ENCODE results near the gene ELL2. TPM values are rescaled to one million over a fixed set of nuclear protein-coding genes. Genes with fewer than 3 reads are reported as not detected.
"Not testable (repeated sequence)": the region's sequence is repeated elsewhere in the genome, so short reads cannot be mapped to it uniquely, and the experiment has no call there.

Gene ELL2
- total RNA-seq, 1 experiment from 2014 or later, result 11.2 TPM

DNA sequence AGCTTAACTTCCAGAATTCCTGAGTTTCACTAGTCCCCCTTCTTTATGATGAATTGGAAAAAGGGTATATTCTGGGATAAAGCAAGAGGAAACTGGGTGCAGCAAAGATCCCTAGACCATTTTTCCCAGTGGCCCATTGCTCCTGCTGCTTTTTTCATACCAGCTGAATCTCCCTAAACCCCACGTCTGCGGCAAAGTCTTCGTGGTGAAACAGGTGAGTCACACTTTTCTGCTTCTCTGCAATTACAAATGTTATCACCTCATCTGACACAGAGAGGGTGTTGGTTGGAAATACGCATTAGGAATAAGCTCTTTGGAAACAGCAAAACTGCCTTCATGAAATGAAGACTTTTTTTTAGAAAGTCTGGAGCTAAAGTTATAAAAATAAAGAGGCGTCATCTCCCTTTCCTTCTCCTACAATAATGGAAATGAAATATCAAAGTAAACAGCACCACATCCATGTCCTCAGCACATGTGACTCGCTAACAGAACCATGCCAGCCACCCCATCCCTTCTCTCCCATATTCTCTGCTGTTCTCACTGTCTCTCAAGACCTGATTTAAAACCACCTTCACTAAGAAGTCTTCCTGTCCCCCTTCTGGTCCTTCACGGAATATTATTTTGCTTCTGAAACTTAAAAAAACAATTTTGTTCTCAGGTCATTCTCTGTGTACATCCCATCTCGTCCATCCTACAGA lies 99.6 kb downstream of the ELL2 start:
- in situ Hi-C loops (cut with HindIII; ENCODE audit: low pct_unique_long_range_greater_than_20kb, low sequenced_read_pairs), result no loop called here
- no peak for DNase-seq (ENCODE audit: low read depth, low spot score)

DNA sequence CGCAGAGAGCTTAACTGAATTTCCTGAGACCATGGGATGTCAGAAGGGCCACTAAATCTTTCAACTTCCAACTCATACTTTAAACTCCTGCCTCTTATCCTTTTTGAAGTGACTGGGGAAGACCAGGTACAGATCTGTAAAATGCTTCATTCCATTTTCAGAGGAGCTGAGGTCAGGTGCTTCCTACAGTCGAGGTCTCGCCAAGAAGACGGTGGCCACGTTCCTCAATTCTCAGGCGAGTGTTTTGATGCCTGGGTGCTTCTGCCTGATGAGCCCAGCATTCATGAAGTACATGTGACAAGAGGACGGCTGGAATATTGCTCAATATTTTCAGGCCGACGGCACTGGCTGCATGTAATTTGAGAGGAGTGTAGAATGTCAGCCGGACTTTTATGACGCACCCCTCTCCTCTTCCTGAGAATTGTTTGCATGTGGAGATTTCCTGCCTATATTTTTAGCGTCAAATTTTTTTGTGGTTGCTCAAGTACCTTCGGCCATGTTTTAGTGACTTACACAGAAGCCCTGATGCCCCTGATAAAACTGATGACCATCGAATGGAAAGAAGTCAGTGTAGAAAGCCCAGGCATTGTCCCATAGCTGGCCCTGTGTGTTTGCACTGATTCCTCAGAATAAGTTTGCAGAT lies 100.3 kb downstream of the ELL2 start:
- in situ Hi-C loops (cut with HindIII; ENCODE audit: low pct_unique_long_range_greater_than_20kb, low sequenced_read_pairs), result no loop called here
- peak; percentile 91 for DNase-seq (ENCODE audit: low read depth, low spot score)

- in situ Hi-C loops (cut with HindIII; ENCODE audit: low pct_unique_long_range_greater_than_20kb, low sequenced_read_pairs), result no loop called here
- DNase-seq (ENCODE audit: low read depth, low spot score), result no peak
Observed at GRCh38 chr5:95859661-95860060, 102.0 kb downstream of the ELL2 start.

DNA sequence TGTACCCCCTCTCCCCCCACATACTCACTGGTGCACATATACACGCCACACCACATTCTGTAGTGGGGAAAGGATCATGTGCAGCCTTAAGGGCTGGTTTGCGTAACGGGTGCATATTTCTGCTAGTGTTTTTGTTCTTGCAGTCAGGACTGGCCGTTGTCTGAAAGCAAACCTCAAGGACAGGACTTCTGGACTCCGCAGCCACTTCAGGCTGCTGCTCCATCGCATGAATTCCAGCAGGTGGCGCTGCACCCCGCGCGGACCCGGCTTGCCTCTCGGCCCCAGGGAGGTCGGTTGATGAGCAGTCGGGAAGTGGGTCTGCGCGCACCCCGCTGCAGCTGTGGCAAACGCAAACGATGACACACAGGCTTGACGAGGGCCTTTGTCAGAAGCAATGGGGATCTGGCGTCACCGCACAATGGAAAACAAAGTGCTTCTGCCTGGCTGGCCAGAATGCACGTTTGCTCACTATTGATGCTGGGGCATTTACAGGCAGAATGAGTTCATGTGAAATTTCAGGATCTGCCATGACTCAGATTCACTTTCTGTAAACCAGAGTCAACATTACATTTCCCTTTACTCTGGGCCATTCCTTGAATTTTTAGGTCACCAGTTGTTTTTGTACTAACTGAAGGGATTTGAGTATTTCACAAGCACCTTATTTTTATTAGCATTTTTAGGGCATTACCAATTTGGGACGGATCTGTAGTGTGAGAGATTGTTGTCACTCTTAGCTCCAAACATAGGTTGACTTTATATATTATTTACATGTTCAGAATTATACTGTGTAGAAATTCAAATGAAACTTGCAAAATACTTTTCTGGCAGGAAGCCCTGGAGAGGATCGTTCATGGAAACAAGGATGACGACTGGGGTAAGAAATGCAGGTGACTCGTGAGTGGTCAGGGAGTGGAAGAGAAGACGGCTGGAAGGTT lies 102.7 kb downstream of the ELL2 start:
- in situ Hi-C loops (cut with HindIII; ENCODE audit: low pct_unique_long_range_greater_than_20kb, low sequenced_read_pairs), result no loop called here

DNA sequence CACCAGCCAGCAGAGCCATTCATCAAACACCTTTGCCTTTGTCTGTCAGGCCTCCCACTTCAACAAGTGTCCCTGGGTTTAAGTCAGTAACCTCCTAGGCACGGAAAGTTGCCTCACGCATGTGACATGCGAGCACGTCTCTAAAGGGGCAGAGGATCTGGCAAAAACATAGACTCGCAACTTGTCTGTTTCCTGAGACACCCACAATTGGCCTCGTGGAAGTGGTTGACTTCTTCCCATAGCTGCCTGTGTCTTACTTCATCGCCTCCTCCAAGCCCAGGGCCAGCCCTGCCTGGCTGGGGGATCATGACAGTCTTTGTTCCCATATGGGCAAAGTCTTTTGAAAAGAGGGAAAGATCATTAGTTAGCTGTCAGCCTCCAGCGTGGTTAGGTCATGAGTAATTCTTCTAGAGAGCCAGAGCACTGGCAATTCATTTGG lies 103.6 kb downstream of the ELL2 start:
- no peak for DNase-seq (ENCODE audit: low read depth, low spot score)
- in situ Hi-C loops (cut with HindIII; ENCODE audit: low pct_unique_long_range_greater_than_20kb, low sequenced_read_pairs), result no loop called here

More for the DNA sequence above, 102.7 kb downstream of the ELL2 start:
- DNase-seq (ENCODE audit: low read depth, low spot score), result peak; percentile 84

DNA sequence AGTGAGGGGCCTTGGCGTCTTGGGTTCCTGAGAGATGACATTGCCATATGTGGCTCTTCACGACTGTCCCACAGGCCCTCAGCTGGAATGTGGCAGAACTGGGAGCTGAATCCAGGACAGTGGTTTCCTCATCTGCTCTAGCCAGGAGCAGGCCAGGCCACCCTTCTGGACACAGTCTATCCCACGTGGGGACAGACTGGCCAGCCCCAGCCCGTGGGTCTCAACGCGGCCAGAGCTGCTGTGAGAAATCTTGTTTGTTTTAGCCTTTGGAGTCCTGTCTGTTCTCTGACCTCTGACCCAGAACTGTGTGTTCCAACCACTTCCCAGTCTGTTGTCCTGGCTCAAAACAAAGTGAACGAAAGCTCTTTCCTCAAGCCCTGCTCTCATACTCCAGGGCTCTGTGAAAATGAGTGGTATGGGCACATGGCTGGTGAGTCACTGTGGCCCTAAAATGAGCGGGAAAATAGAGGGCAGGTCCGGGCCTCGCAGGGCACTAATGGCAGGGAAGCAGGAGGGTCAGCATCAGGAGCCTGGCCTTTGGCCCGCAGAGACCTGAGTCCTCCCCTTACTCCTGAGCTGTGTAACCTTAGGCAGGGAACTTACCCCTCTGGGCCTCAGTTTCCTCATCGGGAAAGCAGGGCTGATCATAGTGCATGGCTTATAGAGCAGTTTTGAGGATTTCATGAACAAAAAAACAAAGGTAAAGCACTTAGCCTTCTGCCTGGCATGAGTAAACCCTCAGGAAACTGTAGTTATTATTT lies 104.3 kb downstream of the ELL2 start:
- in situ Hi-C loops (cut with HindIII; ENCODE audit: low pct_unique_long_range_greater_than_20kb, low sequenced_read_pairs), result no loop called here
- DNase-seq (ENCODE audit: low read depth, low spot score), result no peak

DNA sequence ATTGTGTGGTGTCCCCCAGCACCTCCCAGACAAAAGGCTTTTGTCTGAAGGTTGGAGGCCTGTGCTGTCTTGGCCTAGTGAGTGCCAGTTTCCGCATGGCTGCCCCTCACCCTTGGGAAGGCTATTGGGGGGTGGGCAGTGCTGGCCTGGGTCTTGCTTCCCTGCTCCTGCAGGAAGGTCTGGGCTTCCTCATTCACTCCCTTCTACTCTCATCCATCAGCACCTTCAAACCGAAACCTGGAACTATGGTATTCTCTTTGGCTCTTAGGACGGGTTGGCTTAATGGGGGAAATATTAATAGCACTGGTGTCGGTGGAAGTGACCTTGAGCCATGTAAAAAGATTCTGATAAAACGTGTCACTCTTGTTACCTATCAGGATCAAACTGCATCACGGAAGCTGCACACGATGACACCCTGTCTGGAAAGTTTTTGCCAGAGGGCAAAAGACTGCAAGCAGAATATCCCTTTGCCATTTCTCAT lies 105.1 kb downstream of the ELL2 start:
- in situ Hi-C loops (cut with HindIII; ENCODE audit: low pct_unique_long_range_greater_than_20kb, low sequenced_read_pairs), result no loop called here
- peak; percentile 43 for DNase-seq (ENCODE audit: low read depth, low spot score)

DNA sequence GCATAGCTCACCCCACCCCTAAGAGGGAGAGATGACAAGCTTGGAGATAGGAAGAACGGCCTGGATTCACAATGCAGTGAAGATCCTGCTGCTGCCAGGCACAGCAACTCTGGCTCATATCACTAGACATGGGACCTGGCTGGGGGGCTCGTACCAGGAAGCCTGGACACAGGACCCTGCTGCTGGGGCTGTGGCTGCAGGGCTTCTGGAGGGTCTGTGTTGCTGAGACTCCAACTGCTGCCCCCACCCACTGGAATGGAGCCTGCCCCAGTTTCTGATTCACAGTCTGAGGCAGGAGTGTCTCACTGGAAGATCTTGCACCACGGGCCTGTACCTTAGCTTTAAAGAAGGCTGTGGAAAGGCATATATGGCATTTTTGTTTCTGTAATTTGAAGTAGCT lies 108.2 kb downstream of the ELL2 start:
- DNase-seq (ENCODE audit: low read depth, low spot score), result no peak
- in situ Hi-C loops (cut with HindIII; ENCODE audit: low pct_unique_long_range_greater_than_20kb, low sequenced_read_pairs), result no loop called here

GRCh38 chr5:95852567-95852966 lies 109.1 kb downstream of the ELL2 start:
- DNase-seq (ENCODE audit: low read depth, low spot score), result no peak
- in situ Hi-C loops (cut with HindIII; ENCODE audit: low pct_unique_long_range_greater_than_20kb, low sequenced_read_pairs), result no loop called here

DNA sequence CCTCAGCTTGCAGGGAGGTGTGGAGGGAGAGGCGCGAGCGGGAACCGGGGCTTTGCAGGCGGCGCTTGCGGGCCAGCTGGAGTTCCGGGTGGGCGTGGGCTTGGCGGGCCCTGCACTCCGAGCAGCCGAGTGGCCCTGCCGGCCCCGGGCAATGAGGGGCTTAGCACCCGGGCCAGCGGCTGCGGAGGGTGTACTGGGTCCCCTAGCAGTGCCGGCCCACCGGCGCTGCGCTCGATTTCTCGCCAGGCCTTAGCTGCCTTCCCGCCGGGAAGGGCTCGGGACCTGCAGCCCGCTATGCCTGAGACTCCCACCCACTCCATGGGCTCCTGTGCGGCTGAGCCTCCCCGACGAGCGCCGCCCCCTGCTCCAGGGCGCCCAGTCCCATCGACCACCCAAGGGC lies 110.5 kb downstream of the ELL2 start:
- DNase-seq (ENCODE audit: low read depth, low spot score); in situ Hi-C loops (cut with HindIII; ENCODE audit: low pct_unique_long_range_greater_than_20kb, low sequenced_read_pairs): not testable (repeated sequence)

- no peak for DNase-seq (ENCODE audit: low read depth, low spot score)
- in situ Hi-C loops (cut with HindIII; ENCODE audit: low pct_unique_long_range_greater_than_20kb, low sequenced_read_pairs), result no loop called here
Observed at GRCh38 chr5:95850391-95850894, 111.2 kb downstream of the ELL2 start.

DNA sequence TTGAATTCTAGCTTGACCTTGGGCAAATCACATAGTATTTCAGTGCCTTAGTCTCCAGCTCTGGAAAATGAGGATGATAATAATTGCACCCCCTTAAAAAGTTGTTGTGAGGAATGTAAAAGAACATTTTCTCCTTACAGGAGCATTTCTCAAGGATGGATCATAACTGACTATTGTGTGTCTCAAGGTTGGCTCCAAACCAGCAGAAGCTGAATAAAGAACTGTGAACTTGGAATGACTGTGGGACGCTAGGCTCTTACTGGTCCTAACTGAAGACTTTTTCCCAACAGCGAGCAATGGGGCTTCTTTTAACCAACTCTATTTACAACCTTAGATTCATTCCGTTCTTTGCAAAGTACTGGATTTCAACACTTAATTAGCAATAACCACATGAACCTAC lies 113.0 kb downstream of the ELL2 start:
- in situ Hi-C loops (cut with HindIII; ENCODE audit: low pct_unique_long_range_greater_than_20kb, low sequenced_read_pairs), result no loop called here
- no peak for DNase-seq (ENCODE audit: low read depth, low spot score)

GRCh38 chr5:95847261-95847592 lies 114.4 kb downstream of the ELL2 start:
- in situ Hi-C loops (cut with HindIII; ENCODE audit: low pct_unique_long_range_greater_than_20kb, low sequenced_read_pairs), result no loop called here
- no peak for DNase-seq (ENCODE audit: low read depth, low spot score)

DNA sequence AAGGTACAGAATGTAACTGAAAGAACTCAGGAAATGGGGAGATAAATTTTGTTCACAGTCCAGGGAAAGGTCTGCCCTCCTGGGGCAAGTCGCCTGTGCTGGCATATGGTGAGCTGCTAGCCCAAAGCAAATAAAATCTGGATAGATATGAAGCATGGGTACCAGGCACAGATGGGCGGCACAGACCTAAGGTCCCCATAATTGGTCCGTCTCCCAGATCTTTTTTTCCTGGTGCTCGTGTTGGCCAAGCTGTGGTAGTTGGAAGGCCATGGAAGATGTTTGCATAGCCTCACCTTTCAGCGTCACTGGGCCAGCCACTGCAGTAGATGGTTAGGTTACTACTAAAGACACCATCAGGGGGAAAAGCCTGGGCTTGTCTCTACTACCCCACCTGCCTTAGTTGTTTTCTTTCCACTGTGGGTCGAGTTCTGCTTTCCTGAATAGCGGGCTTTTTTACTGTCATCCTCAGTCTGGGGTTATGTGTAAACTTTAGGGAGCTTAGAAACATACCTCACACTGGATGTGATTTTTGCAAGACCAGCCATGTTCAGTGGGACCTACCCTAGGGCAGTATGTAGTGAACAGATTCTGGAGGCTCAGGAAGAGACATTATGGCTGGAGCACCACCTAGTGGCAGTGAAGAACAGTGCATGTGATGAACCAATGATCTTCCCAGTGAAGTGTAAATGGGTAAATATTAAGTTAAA lies 114.9 kb downstream of the ELL2 start:
- in situ Hi-C loops (cut with HindIII; ENCODE audit: low pct_unique_long_range_greater_than_20kb, low sequenced_read_pairs), result no loop called here

GRCh38 chr5:95845391-95845790 lies 116.3 kb downstream of the ELL2 start:
- no peak for DNase-seq (ENCODE audit: low read depth, low spot score)
- in situ Hi-C loops (cut with HindIII; ENCODE audit: low pct_unique_long_range_greater_than_20kb, low sequenced_read_pairs), result no loop called here

More for the DNA sequence above, 114.9 kb downstream of the ELL2 start:
- DNase-seq (ENCODE audit: low read depth, low spot score), result peak; percentile 84

- in situ Hi-C loops (cut with HindIII; ENCODE audit: low pct_unique_long_range_greater_than_20kb, low sequenced_read_pairs), result no loop called here
- no peak for DNase-seq (ENCODE audit: low read depth, low spot score)
Observed at GRCh38 chr5:95843733-95844223, 117.9 kb downstream of the ELL2 start.

Data from SK-MEL-5 (cell line).